Right cardiac atrium (tissue), 5 donors: ENCODE results near the gene BCL11B. TPM values are rescaled to one million over a fixed set of nuclear protein-coding genes. Genes with fewer than 3 reads are reported as not detected.
A peak's percentile ranks its signal among the peaks of the same experiment; 100 is the strongest.

Source experiments
- ATAC-seq, 2 donors: fragments of 200-7000 bp; cut with Tn5 transposase; one replicate each; pipeline versions ENCODE4 v1.8.0 to v1.9.1; 2020; ENCODE audit warnings: moderate library complexity in 2 of 2, mild to moderate bottlenecking in 1 of 2
- DNase-seq, 3 donors: peaks; one replicate each; pipeline ENCODE4 v3.0.0-alpha.2; 2020
- H3K27ac ChIP-seq: one replicate; pipeline ENCODE4 v1.5.1; 2013; ENCODE audit warnings: mild to moderate bottlenecking, low read length, control low read depth, moderate library complexity
- H3K27me3 ChIP-seq: one replicate; pipeline ENCODE4 v1.6.1; 2013; ENCODE audit not compliant: control insufficient read depth, insufficient read depth
- H3K4me1 ChIP-seq: one replicate; pipeline ENCODE4 v1.6.1; 2013; ENCODE audit warnings: low read length; ENCODE audit not compliant: control insufficient read depth, insufficient read depth
- H3K4me3 ChIP-seq: one replicate; pipeline ENCODE4 v1.5.1; 2013; ENCODE audit warnings: low read length, control low read depth
- H3K9me3 ChIP-seq: one replicate; pipeline ENCODE4 v1.6.1; 2013; ENCODE audit warnings: low read length; ENCODE audit not compliant: control insufficient read depth
- WGBS: extraction: QIAGEN DNeasy Blood & Tissue Kit; methylation state at CpG from one replicate; pipeline ENCODE4 v1.1.7; 2013; 5-methylcytosine and 5-hydroxymethylcytosine counted together
- intact Hi-C, 4 donors: fragments of 100-400 bp; cut with DNase I; formaldehyde crosslinking; loops; one replicate each; pipeline versions ENCODE4 v1.11.0 to v1.14.0; 2022 to 2023
- polyA plus RNA-seq: library from polyadenylated mRNA; stranded (reverse); fragments of 200-250 nt; gene quantifications from one replicate; pipeline ENCODE4 v1.2.3, GENCODE V29; 2013
- total RNA-seq, 4 donors: library from RNA; stranded (reverse); fragmentation: NEBNext Ultra II Directional; extraction: Animal tissue kit (Norgen Biotek cat#: 25700); gene quantifications; one replicate each; pipeline ENCODE4 v1.2.1, GENCODE V29; 2021
- donor health status: healthy with polysubstance abuse.
- donor health status: DM: no; HTN: yes; CAD: no.
- donor health status: DM: no; HTN: no; CAD: no.
- donor health status: DM: no; HTN: yes; CAD: no; lungs with severe emphysema.
- donor health status: DM: yes; HTN: yes; CAD: no.

Gene BCL11B
- total and polyA plus RNA-seq, 5 donors = 0.05 to 0.63 (median 0.21) TPM

- 78% methylated on average over 11 of the region's 11 CpGs for WGBS
- ATAC-seq = no peak
- intact Hi-C loops = no loop called here
- Histone ChIP-seq H3K4me1 (no peaks in the 10 kb centered on the region), H3K9me3 (no peaks in the 10 kb centered on the region), H3K4me3 (no peak overlapping the region), H3K27ac (no peak overlapping the region), H3K27me3 (no peaks in the 10 kb centered on the region)
- DNase-seq = no peak
Measured at GRCh38 chr14:99181241-99181640, 90.8 kb downstream of the BCL11B start.

DNA sequence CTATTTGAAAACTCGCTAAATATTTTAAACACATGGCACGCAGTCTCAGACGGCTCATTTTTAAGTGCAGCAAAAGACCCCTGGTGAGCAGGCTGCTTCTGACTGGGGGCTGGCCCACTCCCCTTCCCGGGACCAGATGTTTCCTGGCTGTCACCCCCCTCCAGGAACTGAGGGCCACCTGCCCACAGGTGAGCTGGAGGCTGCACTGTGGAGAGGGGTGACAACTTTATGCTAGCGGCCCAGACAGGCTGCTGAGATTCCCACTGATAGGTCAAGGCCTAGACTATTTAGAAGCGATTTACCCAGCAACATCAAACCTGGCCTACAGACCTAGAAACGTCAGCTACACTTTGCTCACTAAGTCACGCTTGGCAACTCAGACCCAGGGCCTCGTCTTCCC lies 92.1 kb downstream of the BCL11B start:
- intact Hi-C loops = no loop called here
- H3K9me3 ChIP-seq = no peaks in the 10 kb centered on the region
- WGBS = 84% methylated on average over 9 of the region's 9 CpGs

DNA sequence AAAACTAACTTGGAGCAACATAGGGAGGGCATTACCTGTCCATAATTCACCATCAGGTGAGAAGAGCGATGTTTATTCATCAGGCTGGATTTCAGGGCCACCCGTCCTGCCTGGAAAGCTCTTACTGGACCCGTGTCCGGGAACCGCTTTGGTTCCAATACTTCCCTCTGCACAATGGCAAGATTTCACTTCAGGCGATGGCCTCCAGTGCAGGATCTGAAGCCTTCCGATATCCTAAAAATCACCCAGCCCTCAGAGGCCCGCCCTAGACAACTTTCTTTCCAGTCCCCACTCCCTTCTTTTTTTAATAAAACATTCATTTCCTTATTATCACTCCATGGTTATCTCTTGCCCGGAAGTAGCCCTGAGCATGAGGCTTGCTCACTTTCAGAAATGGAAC lies 92.5 kb downstream of the BCL11B start:
- no peaks in the 10 kb centered on the region for H3K4me1 ChIP-seq
- 84% methylated on average over 9 of the region's 9 CpGs for WGBS
- intact Hi-C loops = no loop called here
- no peaks in the 10 kb centered on the region for H3K9me3 ChIP-seq
- no peak for ATAC-seq
- no peaks in the 10 kb centered on the region for H3K27me3 ChIP-seq
- H3K27ac ChIP-seq = no peak overlapping the region
- DNase-seq = no peak
- H3K4me3 ChIP-seq = no peak overlapping the region

More for the DNA sequence above, 92.1 kb downstream of the BCL11B start:
- no peaks in the 10 kb centered on the region for H3K4me1 ChIP-seq
- DNase-seq = no peak
- H3K27me3 ChIP-seq = no peaks in the 10 kb centered on the region
- H3K4me3 ChIP-seq = no peak overlapping the region
- H3K27ac ChIP-seq = no peak overlapping the region
- ATAC-seq = no peak

GRCh38 chr14:99177886-99178835 lies 93.8 kb downstream of the BCL11B start:
- ATAC-seq = peak in 1 of 2 donors; percentile 26
- Histone ChIP-seq H3K4me3 (no peak overlapping the region), H3K27me3 (no peaks in the 10 kb centered on the region), H3K27ac (no peak overlapping the region), H3K9me3 (no peaks in the 10 kb centered on the region), H3K4me1 (no peaks in the 10 kb centered on the region)
- intact Hi-C loops = no loop called here
- no peak for DNase-seq
- WGBS = 60% methylated on average over 18 of the region's 18 CpGs

- DNase-seq (no peak), ATAC-seq (no peak)
- WGBS = 90% methylated on average over 16 of the region's 16 CpGs
- Histone ChIP-seq H3K4me1 (no peaks in the 10 kb centered on the region), H3K27me3 (no peaks in the 10 kb centered on the region), H3K4me3 (no peak overlapping the region), H3K27ac (no peak overlapping the region), H3K9me3 (no peaks in the 10 kb centered on the region)
- intact Hi-C loops = no loop called here
Measured at GRCh38 chr14:99177046-99177655, 94.8 kb downstream of the BCL11B start.

DNA sequence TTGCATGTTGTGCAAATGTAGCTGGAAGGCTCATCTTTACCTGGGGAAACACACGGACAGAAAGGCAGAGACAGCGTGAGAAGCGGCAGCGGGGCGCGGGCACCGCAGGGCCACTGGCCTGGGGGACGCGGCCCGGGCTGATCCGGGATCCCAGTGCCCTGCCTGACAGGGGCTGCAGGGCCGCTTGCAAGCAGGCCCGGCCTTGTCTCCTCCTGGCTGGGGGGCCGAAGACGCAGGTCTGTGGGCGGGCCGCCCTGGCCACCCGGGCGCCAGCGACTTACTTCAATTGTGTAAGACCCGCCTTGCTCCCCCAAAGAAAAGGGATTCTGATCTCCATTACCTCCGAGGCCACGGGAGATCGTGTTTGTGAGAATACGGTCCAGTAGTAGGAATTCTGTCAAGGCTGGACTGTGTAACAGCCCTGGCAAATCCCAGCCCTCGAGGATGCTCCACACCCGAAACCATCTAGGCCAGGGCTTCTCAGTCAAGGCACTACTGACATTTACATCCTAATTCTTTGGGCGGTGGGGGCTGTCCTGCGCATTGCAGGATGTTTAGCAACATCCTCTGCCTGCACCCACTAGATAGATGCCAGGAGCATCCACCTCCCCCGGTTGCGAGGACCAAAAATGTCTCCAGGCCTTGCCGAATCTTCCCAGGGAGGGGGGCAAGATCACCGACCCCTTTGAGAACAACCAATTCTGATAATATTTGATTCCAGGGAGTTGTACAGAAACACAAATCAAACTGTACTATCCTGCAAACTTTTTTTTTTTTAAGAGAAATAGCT lies 95.6 kb downstream of the BCL11B start:
- Histone ChIP-seq H3K4me1 (no peaks in the 10 kb centered on the region), H3K27me3 (no peaks in the 10 kb centered on the region), H3K9me3 (no peaks in the 10 kb centered on the region), H3K4me3 (no peak overlapping the region), H3K27ac (no peak overlapping the region)
- intact Hi-C loops = no loop called here
- DNase-seq = no peak
- 95% methylated on average over 33 of the region's 33 CpGs for WGBS
- no peak for ATAC-seq

DNA sequence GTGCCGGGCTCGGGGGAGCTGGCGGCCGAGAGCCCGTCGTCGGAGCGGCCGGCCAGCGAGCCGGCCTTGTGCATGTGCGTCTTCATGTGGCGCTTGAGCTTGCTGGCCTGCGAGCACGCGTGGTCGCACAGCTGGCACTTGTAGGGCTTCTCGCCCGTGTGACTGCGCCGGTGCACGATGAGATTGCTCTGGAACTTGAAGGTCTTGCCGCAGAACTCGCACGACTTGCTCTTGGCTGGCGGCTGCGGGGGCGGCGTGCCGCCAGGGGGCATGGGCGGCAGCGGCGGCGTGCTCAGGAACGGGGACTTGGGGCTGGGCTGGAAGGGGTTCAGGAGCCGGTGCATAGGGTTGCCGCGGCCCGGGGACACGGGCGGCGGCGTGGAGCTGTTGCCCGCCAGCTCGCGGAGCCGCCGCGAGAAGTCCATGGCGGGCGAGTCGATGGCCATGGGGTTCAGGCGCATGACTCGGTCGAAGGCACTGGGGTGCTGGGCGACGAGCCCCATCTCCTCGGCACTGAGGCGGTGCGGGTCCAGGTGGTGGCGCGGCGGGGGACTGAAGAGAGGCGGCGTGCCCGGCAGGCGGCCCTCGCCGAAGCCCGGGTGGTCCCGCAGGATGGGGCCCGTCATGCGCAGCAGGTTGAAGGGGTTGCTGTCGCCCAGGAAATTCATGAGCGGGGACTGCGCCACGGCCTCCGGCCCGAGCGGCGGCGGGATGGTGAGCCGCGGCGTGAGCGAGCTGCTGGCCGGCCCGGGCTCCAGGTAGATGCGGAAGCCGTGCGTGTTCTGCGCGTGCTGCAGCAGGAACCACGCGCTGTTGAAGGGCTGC lies 96.5 kb downstream of the BCL11B start:
- Histone ChIP-seq H3K4me1 (no peaks in the 10 kb centered on the region), H3K4me3 (no peak overlapping the region), H3K27me3 (no peaks in the 10 kb centered on the region), H3K27ac (no peak overlapping the region), H3K9me3 (no peaks in the 10 kb centered on the region)
- WGBS = 98% methylated on average over 95 of the region's 95 CpGs
- peak in 1 of 3 donors; percentile 58 for DNase-seq
- intact Hi-C loops = no loop called here
- no peak for ATAC-seq

GRCh38 chr14:99174770-99175319 lies 97.2 kb downstream of the BCL11B start:
- no peak for DNase-seq
- Histone ChIP-seq H3K4me1 (no peaks in the 10 kb centered on the region), H3K27ac (no peak overlapping the region), H3K27me3 (no peaks in the 10 kb centered on the region), H3K4me3 (no peak overlapping the region), H3K9me3 (no peaks in the 10 kb centered on the region)
- no peak for ATAC-seq
- 90% methylated on average over 81 of the region's 81 CpGs for WGBS
- intact Hi-C loops = no loop called here

GRCh38 chr14:99174081-99174769 lies 97.8 kb downstream of the BCL11B start:
- Histone ChIP-seq H3K27ac (no peak overlapping the region), H3K4me3 (no peak overlapping the region)
- WGBS = 92% methylated on average over 79 of the region's 79 CpGs

GRCh38 chr14:99173506-99173905 lies 98.5 kb downstream of the BCL11B start:
- Histone ChIP-seq H3K9me3 (no peaks in the 10 kb centered on the region), H3K27ac (no peak overlapping the region), H3K4me3 (no peak overlapping the region), H3K4me1 (no peaks in the 10 kb centered on the region), H3K27me3 (no peaks in the 10 kb centered on the region)
- ATAC-seq = no peak
- no peak for DNase-seq
- WGBS = 91% methylated on average over 3 of the region's 3 CpGs
- intact Hi-C loops = no loop called here

More at GRCh38 chr14:99174081-99174769, 97.8 kb downstream of the BCL11B start:
- intact Hi-C loops = no loop called here
- Histone ChIP-seq H3K9me3 (no peaks in the 10 kb centered on the region), H3K27me3 (no peaks in the 10 kb centered on the region), H3K4me1 (no peaks in the 10 kb centered on the region)
- DNase-seq (no peak), ATAC-seq (no peak)
